Measurements from ENCODE around the gene DACT2. TPM values are rescaled to one million over a fixed set of nuclear protein-coding genes. Genes with fewer than 3 reads are reported as not detected.

The DACT2 gene
- total RNA-seq, 1 experiment from 2014 or later = not detected

- H3K4me1 ChIP-seq (ENCODE audit: control insufficient read depth in 1 of 2, insufficient read depth in 2 of 2, low read length in 2 of 2) = no peaks in the 10 kb centered on the region
- no peak overlapping the region for H3K4me3 ChIP-seq (replicated peaks in 1 of 2; ENCODE audit: low read depth in 1 of 2, low read length in 2 of 2)
- DNase-seq (ENCODE audit: low read depth, low spot score) (no peak), ATAC-seq (no peak)
- RAD21 ChIA-PET (ENCODE audit: low non-redundant PET in 1 of 2, low total read pairs in 2 of 2, uncharacterized antibody in 2 of 2, unreplicated experiment in 2 of 2) = no interaction called here
- POLR2A ChIA-PET = no interaction called here
- CTCF ChIA-PET = no interaction called here
- no peaks in the 10 kb centered on the region for H3K36me3 ChIP-seq (ENCODE audit: control insufficient read depth in 1 of 2, insufficient read depth in 2 of 2, low read length in 2 of 2)
- no TSS peak for BruUV-seq (replicated peaks)
- intact Hi-C loops (cut with micrococcal nuclease) = no loop called here
- peaks cover 9% of the 10 kb centered on the region; the same call in 1 of the 2 replicates for H3K27me3 ChIP-seq (ENCODE audit: insufficient read depth, low read length)
- H2AFZ ChIP-seq (ENCODE audit: low read depth, low read length, poor library complexity, severe bottlenecking) = no peak overlapping the region
- no peaks in the 10 kb centered on the region for H3K79me2 ChIP-seq (ENCODE audit: insufficient read depth, low read length)
- no peaks in the 10 kb centered on the region for H3K9me2 ChIP-seq (ENCODE audit: insufficient read depth)
- TF ChIP-seq ZNF274 (IDR thresholded peaks at IDR 0.05; ENCODE audit: low read depth, low read length) = no peak
- TF ChIP-seq EZH2 (IDR thresholded peaks at IDR 0.05) = no peak
- no peak for TF ChIP-seq SIN3A (IDR thresholded peaks at IDR 0.05; ENCODE audit: low read depth)
- TF ChIP-seq ZFX (IDR thresholded peaks at IDR 0.05) = no peak
- no peak for TF ChIP-seq RAD21 (IDR thresholded peaks at IDR 0.05; ENCODE audit: low read depth)
- no peak for TF ChIP-seq ZBTB33 (IDR thresholded peaks at IDR 0.05; ENCODE audit: extremely low read depth, insufficient replicate concordance, low read length)
- TF ChIP-seq CBX3 (IDR thresholded peaks at IDR 0.05; ENCODE audit: low read depth) = no peak
- TF ChIP-seq YY1 (IDR thresholded peaks at IDR 0.05; ENCODE audit: extremely low read depth, insufficient replicate concordance, low read depth, low read length) = no peak
- TF ChIP-seq JUND (IDR thresholded peaks at IDR 0.05) = no peak
- TF ChIP-seq FOSL1 (IDR thresholded peaks at IDR 0.05; ENCODE audit: low read depth) = no peak
- no peak for TF ChIP-seq REST (IDR thresholded peaks at IDR 0.05; ENCODE audit: low read depth)
- TF ChIP-seq TCF7L2 (IDR thresholded peaks at IDR 0.05; ENCODE audit: borderline replicate concordance, extremely low read depth, insufficient read depth, insufficient read length) = no peak
- TF ChIP-seq SRF (IDR thresholded peaks at IDR 0.05; ENCODE audit: low read depth) = no peak
- no peak for TF ChIP-seq ATF3 (IDR thresholded peaks at IDR 0.05)
- no peak for TF ChIP-seq SP1 (IDR thresholded peaks at IDR 0.05; ENCODE audit: low read depth)
- H3K9ac ChIP-seq (ENCODE audit: low read length) = no peak overlapping the region
- no peaks in the 10 kb centered on the region for H3K9me3 ChIP-seq (ENCODE audit: control insufficient read depth in 1 of 2, insufficient read depth in 1 of 2, low read depth in 1 of 2, low read length in 2 of 2)
- H4K20me1 ChIP-seq (ENCODE audit: insufficient read depth) = no peaks in the 10 kb centered on the region
- no peak overlapping the region for H3K27ac ChIP-seq (ENCODE audit: low read depth, low read length)
- no peak overlapping the region for H3K4me2 ChIP-seq (ENCODE audit: low read length)
Observed at GRCh38 chr6:168285456-168285855, 34.1 kb downstream of the DACT2 start.

Data from HCT116 (cell line).